Measurements from ENCODE around the gene UBAP1.
"Not testable (repeated sequence)": the region's sequence is repeated elsewhere in the genome, so short reads cannot be mapped to it uniquely, and the experiment has no call there.

Gene UBAP1

DNA sequence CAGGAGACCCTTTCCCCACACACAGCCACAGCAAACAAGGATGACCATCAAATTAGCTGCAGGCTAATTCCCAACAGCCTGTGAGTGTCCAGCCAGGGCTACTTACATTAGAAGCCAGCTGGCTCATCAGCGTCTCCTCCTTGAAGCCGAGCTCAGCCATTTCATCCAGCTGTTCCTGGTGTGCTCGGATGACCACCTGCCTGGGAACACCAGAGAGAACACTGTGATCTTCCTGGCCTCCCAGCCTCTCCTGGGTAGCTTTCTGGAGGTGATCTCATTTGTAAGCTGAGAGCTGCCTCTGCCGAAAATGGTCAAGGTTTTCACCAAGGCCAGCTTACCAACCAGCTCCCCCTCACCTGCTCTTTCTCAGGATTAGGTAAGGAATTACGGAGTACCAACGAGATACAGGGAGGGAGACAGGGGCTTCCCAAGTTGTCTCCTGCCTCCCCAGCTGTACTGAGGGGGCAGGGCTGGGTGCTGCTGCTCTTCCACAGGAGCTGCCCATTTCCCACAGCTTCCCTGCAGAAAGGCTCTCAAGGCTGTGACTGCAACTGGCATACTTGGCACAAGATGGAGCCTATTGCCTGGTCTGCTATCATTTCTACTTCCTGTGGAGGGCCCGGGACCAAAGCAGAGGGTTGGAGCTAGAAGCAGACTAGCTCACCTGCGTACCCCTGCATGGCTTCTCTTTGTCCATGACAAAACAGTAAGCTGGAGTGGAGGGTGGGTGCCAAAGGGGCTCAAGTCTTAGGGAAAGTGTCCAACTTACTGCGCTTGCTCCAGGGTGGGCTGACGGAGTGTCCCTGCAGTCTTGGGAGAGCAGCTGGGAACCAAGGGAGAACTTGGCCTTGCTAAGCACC lies 76.4 kb downstream of the UBAP1 start:
- DNase-seq (ENCODE audit: low read depth, low spot score) = no peak
- H3K27ac ChIP-seq = peak overlapping the region; percentile 93

DNA sequence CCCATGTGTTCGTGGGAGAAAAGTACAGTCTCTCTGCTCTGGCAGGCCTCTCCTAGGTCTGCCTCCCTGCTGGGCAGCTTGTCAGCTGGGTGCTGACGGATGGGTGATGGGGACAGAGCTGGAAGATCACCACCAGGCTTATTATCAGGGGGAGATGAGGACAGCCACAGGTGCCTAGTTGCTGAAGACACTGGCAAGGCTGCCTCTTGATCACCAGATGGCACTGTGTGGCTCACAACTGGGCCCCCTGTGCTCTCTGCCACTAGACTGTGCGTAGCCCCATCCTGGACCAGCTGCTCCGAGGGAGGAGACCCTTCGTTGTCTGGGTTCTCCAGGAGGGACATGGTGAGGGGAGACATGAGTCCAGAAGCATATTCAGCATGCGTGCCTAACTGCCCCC lies 77.3 kb downstream of the UBAP1 start:
- no peak for DNase-seq (ENCODE audit: low read depth, low spot score)
- H3K27ac ChIP-seq = peak overlapping the region; percentile 93

DNA sequence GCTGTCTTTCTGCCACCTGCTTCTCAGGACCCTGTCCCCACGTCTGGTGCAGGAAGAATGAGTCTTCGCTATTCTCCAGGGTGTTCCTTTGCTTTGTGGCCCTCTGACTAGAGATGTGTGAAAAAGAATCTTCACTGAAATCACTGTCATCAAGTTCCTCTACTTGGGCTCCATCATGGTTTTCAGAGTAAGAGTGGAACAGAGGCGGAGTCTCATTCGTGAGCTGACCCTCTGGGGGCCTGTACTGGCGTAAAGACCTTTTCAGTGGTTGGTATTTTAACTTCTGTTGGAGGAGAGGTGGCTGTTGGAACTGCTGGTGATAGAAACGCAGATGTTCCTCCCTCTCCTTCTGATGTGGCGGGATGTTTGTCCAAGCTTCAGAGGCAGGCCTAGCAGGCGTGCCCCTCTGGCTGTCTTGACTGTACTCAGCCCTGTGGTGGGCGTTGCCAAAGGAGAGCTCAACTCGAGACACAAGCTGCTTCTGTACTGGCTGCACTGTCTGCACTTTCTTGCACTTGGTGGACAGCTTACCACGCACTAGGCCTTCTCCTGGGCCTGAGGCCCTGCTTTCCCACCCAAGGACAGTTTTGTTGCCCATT lies 78.2 kb downstream of the UBAP1 start:
- H3K27ac ChIP-seq = no peak overlapping the region
- no peak for DNase-seq (ENCODE audit: low read depth, low spot score)

DNA sequence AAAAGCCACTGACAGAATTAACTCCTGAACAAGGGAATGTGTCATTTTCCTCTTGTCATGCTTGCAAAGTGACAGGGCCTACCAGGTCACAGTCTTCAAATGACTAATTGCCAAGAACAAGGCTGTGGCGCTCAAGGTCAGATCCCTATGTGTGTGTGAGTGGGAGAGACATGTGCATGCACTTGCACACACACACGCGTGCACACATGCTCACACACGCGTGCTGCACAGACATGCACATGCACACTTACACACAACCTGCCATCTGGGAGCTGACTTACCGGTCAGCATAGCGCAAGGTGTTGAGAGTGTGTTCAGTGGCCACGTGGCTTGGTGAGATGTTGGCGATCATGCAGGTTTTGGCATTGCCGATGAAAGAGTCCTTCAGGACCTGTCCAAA lies 80.5 kb downstream of the UBAP1 start:
- DNase-seq (ENCODE audit: low read depth, low spot score) = no peak
- H3K27ac ChIP-seq = no peak overlapping the region

DNA sequence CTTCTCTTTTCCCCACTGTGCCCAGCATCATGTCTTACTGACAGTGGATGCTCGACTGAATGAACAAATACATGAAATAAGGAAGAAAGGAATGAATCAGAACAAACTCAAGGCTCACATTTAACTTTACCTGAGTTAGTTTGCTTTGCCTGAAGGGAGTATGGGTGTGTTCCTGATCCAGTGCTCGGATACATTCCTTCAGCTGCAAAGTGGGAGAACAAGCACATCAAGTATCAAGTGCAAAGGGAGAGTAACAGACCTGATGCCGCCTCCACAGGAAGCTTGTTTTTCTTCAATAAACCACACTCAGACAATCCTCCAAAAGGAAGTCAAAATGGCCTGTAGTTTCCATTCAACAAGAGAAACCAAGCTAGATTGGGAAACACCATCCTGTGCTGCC lies 84.1 kb downstream of the UBAP1 start:
- no peak for DNase-seq (ENCODE audit: low read depth, low spot score)

DNA sequence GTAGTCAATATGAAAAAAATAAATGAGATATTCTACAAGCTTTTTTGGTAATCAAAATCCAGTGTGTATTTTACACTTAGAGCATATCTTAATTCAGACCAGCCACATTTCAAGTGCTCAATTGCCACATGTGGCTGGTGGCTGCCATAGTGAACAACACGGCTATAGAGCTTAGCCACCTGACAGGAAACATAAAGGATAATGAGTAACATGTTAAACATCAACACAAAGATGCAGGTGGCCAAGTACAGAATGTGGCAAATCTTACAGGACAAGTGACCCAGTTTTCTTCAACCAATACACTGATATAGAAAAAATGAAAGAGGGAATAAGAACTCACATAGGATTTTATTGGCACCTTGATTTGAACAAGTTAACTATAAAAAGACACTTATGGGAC lies 88.8 kb downstream of the UBAP1 start:
- DNase-seq (ENCODE audit: low read depth, low spot score) = no peak
- no peak overlapping the region for H3K27ac ChIP-seq

More for the DNA sequence above, 84.1 kb downstream of the UBAP1 start:
- H3K27ac ChIP-seq = peak overlapping the region; percentile 16

DNA sequence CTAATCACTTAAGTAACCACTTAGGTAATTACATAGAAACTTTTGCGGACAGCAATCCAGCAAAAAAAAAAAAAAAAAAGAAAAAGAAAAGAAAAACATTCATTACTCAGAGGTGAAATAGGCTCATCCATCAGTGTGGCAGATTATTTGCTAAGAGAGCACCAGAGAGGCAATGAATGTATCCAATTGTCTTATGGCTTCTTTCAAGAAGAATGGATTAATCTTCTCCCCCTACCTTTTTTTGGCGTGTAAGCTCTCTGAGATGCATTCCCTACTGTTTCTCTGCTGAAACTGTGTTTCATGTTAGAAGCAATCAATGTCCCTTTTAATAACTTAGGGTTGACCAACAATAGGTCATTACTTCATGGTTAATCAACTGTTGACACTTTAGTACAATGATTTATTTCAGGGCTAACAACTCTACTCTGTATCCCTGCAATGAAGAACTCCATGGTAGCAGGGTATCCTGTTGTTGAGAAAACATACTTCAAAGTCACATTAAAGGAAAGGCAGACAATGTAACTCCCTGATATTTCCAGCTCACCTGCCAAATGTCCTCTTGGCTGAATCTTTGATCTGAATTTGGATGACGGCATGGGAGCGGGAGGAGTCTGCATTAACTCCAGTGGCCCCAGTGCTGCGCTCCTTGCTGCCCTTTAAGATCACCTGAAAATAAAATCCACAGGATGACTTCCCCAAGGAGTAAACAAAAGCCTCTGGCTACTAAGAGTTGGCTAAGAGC lies 92.6 kb downstream of the UBAP1 start:
- H3K27ac ChIP-seq = no peak overlapping the region
- no peak for DNase-seq (ENCODE audit: low read depth, low spot score)

DNA sequence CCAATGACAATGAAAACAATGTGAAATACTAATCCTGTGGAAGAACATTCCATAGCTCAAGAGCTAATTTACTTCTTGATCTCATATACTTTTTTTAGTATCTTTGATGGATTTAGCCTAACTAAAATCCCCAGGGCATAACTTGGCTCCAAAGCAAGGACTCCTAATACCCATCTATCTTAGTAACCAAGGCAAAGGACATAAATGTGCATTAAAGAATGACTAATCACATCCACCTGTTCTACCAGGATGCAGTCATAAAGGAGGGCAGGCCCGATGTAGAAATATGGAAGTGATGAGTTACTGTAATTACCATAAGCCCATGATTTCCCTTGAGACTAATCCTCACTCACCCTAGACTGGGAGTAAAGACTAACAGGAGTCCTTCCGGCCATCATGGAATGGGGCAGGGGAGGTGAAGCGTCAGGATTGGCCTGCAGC lies 93.3 kb downstream of the UBAP1 start:
- H3K27ac ChIP-seq = no peak overlapping the region

DNA sequence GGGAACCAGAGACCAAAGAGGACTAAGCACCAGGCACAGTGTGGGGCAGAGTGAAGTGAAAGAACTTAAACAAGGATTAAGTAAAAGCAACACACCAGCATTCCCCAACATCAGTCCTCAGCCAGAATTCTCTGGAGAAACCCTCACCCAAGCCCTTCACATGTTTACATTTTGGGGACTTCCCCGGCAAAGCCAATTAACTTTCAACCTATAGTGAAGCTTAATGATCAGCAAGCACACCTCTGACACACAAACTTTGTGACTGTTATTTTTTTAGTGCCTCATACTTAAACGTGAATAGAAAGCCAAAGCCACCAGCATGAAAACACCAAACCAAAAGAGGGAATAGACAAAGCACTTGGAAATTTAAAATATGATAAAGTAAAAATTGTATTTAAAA lies 94.7 kb downstream of the UBAP1 start:
- DNase-seq (ENCODE audit: low read depth, low spot score); H3K27ac ChIP-seq: not testable (repeated sequence)

More for the DNA sequence above, 93.3 kb downstream of the UBAP1 start:
- DNase-seq (ENCODE audit: low read depth, low spot score) = no peak

DNA sequence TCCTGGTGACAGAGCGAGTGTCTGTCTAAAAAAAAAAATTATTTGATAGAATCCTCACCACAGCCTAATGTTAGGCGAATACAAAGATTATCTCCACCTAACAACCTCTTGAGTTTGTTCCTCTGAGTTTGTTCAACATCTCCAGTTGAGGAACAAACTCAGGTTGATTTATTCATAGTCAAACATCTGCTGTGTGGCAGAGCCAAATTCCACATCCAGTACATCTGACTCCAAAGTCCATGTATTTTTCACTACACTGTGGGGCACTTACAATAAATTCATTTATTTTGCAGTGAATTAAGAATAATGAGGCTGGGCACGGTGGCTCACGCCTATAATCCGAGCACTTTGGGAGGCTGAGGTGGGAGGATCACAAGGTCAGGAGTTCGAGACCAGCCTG lies 97.0 kb downstream of the UBAP1 start:
- DNase-seq (ENCODE audit: low read depth, low spot score) = no peak
- H3K27ac ChIP-seq = no peak overlapping the region

DNA sequence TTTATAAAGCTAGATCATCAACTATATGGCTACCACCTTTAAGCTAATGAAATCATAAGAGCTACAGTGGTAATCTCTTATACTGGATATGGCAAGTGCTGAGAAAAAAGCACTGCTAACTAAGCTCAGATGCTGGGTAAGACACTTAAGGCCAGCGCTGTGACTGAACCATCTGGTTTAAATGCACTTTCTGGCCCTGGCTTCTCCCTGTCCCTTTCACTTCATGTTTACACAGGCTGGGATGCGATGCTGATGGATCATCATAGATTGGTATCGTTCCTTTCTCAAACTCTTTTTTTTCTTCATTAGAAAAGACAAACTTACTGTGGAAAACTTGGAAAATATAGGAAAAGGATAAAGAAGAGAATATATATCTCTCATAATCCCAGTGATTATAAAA lies 97.9 kb downstream of the UBAP1 start:
- DNase-seq (ENCODE audit: low read depth, low spot score) = no peak
- H3K27ac ChIP-seq = no peak overlapping the region

DNA sequence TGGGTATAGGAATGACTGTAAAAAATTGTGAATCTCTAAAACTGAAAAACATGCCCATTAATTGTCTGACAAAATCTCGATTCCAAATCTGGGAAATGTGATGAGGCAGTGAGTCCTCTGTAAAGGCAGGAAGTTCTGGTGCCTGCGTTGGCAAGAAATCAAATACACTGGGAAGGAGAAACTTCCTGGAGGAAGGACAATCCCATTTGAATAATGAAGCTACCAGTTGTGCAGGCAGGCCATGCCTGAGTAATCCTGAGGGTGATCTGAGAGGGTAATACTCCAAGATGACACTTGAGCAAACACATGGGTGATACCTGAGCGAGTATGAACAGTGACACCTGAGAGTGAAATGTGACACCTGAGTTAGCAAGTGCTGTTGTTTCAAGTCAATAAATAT lies 100.6 kb downstream of the UBAP1 start:
- peak; percentile 48 for DNase-seq (ENCODE audit: low read depth, low spot score)
- peak overlapping the region; percentile 31 for H3K27ac ChIP-seq

DNA sequence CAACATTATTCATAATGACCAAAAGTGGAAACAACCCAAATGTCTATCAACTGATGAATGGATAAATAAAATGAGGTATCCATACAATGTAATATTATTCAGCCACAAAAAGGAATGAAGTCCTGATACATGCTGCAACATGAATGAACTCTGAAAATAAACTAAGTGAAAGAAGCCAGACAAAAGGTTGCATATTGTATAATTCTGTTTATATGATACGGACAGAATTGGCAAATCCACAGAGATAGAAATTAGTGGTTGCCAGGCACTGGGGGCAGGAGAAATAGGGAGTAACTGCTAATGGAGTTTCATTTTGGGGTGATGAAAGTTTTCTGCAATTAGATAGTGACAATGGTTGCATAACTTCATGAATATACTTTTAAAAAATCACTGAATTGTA lies 103.3 kb downstream of the UBAP1 start:
- DNase-seq (ENCODE audit: low read depth, low spot score) = peak; percentile 16
- peak overlapping the region; percentile 6 for H3K27ac ChIP-seq

DNA sequence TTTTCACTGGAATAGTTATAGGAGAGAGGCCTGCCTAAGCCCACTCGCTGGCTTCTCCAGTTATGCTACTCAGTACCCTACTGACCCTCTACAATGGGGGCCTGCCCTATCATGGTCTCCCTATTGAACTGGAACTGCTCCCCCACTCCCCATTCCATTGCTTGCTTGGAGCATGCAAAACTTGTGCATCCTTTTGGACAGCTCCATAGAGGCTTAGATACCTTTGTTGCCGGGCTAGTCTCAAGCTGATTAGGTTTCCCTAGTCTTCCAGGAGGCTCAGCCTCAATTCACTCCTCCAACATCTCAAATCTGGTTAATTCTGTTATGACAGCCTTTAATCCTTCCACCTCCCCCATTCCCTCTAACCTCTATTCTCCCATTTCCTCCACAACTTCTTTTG lies 110.3 kb downstream of the UBAP1 start:
- DNase-seq (ENCODE audit: low read depth, low spot score) = no peak
- H3K27ac ChIP-seq = no peak overlapping the region

DNA sequence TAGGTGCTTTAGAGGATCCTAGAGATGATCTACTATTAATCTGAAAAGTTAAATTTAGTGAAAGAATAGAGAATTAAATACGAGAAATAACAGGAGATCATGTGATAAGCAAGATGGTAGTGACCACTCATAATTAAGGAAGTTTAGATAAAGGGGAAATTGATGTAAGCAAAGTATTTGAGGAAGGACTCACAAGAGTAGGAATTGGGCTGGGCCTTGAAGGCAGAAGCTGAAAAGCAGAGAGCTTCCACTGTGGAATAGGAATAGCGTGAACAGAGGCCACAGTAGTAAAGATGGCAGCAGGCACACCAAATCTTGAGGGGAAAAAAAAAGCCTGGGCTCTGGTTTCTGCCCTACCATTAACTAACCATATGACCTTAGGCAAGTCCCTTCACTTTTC lies 112.2 kb downstream of the UBAP1 start:
- H3K27ac ChIP-seq = no peak overlapping the region
- DNase-seq (ENCODE audit: low read depth, low spot score) = no peak

DNA sequence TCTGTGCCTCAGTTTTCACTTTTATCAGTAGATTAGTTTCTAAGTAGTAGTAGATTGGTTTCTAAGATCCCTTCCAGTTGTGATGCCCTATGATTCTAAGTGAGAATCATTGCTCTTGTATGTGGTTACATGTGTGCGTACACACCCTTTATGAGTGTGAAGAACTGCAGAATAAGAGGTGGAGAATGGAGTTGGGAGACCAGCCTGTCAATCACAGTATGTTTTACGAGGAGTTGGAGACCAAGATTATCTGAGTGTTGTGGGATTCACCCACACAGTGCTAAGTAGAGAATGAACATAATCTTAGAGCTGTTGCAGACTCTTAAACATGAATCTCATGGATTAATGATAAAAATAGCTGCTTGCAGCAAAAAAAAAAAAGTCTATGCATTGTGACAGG lies 112.6 kb downstream of the UBAP1 start:
- no peak for DNase-seq (ENCODE audit: low read depth, low spot score)
- no peak overlapping the region for H3K27ac ChIP-seq

DNA sequence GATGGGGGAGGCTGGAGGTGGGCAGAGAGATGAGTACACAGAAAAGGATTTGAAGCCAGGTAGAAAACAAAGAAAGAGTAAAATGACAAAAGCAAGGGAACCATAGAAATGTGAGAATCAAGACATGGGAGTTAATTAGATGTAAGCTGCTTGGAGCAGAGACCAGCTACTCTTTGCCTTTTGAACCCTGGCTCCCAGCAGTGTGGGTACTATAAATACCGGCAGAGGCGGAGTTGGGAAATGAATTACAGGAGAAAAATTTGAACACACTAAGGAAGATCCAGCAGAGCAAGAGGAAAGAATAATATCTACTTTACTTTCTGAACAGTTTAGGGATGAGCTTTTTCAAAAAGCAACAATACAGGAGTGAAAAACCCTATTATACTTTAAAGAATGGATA lies 113.7 kb downstream of the UBAP1 start:
- no peak overlapping the region for H3K27ac ChIP-seq
- DNase-seq (ENCODE audit: low read depth, low spot score) = no peak

DNA sequence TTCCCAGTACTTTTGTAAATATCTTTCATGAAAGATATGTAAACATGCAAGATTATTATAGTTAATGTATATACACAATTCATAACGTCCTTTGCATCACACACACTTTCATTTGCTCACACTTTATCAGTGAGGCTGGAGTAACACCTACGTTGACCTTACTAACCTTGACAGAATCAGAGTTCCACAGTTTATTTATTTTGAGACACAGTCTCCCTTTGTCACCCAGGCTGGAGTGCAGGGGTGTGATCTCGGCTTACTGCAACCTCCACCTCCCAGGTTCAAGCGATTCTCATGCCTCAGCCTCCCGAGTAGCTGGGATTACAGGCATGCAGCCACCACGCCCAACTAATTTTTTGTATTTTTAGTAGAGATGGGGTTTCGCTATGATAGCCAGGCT lies 122.2 kb downstream of the UBAP1 start:
- not testable (repeated sequence) for DNase-seq (ENCODE audit: low read depth, low spot score)

More for the DNA sequence above, 122.2 kb downstream of the UBAP1 start:
- H3K27ac ChIP-seq = not testable (repeated sequence)
